ENCODE measurements around the gene LRRC10B.

Gene LRRC10B

GRCh38 chr11:61487342-61488025 is 21.1 kb upstream of the LRRC10B start:
- DNase-seq, result no peak

DNA sequence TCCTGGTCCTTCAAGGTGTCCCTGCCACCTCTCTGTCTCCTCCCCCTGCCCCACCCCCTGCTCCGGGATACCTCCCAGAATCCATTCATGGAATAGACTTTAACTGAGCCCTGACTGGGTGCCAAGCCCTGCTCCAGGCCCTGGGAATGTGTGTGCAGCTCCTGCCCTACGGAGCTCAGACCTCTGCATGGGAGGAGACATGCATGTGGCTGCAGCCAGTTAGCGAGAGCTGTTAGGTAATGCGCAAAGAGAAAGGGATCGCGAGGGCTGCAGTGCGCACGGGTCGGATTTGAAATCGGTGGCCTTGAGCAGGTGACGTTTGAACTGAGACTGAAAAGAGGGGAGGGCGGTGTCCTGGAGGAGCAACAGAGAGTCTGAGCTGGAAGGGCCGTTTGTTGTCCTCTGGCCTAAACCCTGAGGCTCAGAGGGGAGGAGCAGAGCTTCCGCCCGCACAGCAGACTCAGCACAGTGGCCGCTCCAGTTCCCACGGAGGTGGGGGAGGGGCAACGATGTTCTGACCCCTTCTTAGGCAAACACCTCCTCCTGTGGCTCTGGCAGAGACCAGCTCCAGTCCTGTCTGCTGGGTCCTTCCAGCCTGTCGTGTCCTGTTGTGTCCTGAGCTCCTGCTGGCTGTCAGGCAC is 19.8 kb upstream of the LRRC10B start:
- DNase-seq, result no peak

DNA sequence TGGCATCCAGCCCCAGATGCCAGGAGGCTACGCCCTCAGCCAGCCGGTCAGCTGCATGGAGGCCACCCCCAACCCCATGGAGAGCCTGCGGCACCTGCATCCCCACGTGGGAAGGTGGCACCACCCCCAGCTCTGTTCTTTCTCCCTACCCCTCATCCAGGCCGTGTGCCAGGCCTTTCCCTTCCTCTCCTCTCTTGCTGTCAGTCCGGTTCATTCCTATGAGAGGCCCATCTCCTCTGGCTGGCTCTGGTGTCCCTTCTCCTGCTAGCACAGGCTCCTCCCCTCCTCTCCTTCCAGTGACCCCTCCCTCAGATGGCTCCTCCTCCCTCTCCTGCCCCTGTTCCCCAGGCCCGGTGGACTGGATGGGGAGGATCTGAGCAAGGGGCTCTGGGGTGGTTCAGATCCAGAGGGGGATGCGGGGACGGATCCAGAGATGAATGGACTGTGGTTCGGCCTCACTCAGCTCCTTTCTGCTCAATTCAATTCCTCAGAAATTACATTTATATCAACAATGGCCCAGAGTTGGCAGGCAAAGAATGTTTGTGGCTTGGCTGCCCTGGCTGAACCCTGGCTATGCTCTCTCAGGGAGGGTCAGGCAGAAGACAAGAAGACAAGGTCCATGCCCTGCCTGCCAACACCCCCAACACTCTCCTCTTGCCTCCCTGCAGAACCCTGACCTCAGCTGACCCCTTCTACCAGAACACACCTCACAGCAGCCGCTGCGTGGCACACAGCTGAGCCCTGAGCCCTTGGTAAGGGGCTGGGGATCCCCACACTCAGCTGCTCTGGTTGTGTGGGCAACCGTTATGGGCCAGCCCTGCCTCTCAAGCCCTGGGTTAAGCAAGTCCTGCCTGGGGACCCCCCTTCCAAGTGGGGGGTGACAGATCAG is 18.5 kb upstream of the LRRC10B start:
- DNase-seq, result no peak

- no peak for DNase-seq
Observed at GRCh38 chr11:61491736-61492395, 16.7 kb upstream of the LRRC10B start.

GRCh38 chr11:61494381-61494961 is 14.1 kb upstream of the LRRC10B start:
- DNase-seq, result no peak

- DNase-seq, result peak; percentile 89
Observed at GRCh38 chr11:61495801-61496601, 12.5 kb upstream of the LRRC10B start.

DNA sequence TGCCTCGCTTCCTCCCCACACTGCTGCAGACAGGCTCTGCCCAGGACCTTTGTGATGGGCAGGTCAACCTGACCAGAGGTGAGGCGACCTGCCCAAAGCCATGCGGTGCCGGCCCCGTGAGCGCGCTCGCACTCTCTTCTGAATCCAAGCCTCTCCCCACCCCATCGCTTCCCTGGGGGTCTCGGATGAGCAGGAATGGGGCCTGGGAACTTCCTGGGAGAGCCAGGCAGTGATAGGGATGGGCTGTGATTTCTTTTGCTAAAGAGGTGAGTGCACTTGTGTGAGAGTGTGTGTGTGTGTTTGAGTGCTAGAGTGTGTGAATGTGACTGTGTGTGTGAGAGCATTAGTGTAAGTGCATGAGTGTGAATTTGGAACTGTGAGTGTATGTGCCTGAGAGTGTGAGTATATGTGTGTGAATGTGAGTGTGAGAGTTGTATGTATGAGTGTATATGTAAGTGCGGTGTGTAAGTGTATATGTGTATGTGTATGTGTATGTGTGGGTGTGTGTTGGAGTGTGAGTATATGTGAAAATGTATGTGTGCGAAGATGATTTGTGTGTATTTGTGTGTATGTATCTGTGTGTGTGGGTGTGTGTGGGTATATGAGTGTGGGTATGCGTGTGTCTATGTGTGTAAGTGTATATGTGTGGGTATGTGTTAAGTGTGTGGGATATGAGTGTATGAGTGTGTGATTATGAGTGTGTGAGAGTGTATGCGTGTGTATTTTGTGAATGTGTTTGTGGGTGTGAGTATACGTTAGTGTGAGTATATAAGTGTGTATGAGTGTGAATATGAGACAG is 11.7 kb upstream of the LRRC10B start:
- DNase-seq, result no peak

GRCh38 chr11:61497473-61497872 is 11.1 kb upstream of the LRRC10B start:
- DNase-seq, result no peak

GRCh38 chr11:61497876-61498275 is 10.7 kb upstream of the LRRC10B start:
- no peak for DNase-seq

GRCh38 chr11:61498767-61499341 is 9.7 kb upstream of the LRRC10B start:
- DNase-seq, result no peak

GRCh38 chr11:61499816-61500491 is 8.6 kb upstream of the LRRC10B start:
- DNase-seq, result no peak

- no peak for DNase-seq
Observed at GRCh38 chr11:61502522-61502921, 6.0 kb upstream of the LRRC10B start.

- no peak for DNase-seq
Observed at GRCh38 chr11:61503135-61503770, 5.3 kb upstream of the LRRC10B start.

GRCh38 chr11:61505106-61505505 is 3.4 kb upstream of the LRRC10B start:
- no peak for DNase-seq

GRCh38 chr11:61505640-61506155 is 2.9 kb upstream of the LRRC10B start:
- DNase-seq, result no peak

GRCh38 chr11:61507012-61507768 is 1.4 kb upstream of the LRRC10B start:
- no peak for DNase-seq

DNA sequence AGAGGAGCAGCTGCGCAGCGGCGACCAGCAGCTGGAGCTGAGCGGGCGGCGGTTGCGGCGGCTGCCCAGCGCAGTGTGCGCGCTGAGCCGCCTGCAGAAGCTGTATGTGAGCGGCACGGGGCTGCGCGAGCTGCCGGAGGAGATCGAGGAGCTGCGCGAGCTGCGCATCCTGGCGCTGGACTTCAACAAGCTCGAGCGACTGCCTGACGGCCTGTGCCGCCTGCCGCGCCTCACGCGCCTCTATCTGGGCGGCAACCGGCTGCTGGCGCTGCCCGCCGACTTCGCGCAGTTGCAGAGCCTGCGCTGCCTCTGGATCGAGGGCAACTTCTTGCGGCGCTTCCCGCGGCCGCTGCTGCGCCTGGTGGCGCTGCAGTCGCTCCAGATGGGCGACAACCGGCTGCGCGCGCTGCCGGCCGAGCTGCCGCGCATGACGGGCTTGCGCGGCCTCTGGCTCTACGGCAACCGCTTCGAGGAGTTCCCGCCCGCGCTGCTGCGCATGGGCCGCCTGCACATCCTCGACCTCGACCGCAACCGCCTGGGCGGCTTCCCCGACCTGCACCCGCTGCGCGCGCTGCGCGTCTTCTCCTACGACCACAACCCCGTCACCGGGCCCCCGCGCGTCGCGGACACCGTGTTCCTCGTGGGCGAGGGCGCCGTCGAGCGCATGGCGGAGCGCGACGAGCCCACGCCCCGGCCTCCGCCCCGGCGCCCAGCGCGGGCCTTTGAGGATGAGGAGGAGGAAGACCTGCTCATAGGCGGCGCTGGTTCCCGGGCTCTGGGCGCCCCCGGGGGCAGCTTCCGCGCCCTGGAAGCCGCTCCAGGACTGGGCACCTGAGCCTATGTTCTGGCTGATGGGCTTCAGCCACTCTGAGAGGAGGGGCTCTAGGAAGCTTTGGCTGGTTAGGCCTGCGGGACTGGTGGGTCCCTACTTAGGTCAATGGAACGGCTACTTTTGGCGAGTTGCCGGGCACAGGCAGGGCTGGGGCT is 787 bp downstream of the LRRC10B start:
- DNase-seq, result peak; percentile 28

Measured in NCI-H524 treated with DMSO at 0.1 percent for 48 hours (cell line).